CD4-positive, CD25-positive, alpha-beta regulatory T cell (primary cell): ENCODE results near the gene FAT4. TPM values are rescaled to one million over a fixed set of nuclear protein-coding genes. Genes with fewer than 3 reads are reported as not detected.
A peak's percentile ranks its signal among the peaks of the same experiment; 100 is the strongest.

Experiments used
- ATAC-seq, 2 donors: fragments of 150-1000 bp; cut with Tn5 transposase; one replicate each; pipeline ENCODE4 v1.10.0; 2021; ENCODE audit warnings: low read depth in 2 of 2, moderate number of reproducible peaks in 2 of 2, moderate library complexity in 1 of 2
- DNase-seq, 3 donors: peaks; one replicate each; pipeline versions ENCODE4 v3.0.0 to v3.0.0-alpha.2; 2012 to 2022; ENCODE audit warnings: mixed read lengths in 1 of 3
- H3K27ac ChIP-seq: one replicate; pipeline ENCODE4 v1.7.0; 2013; ENCODE audit warnings: mild to moderate bottlenecking, low read length; ENCODE audit not compliant: insufficient read depth, poor library complexity, severe bottlenecking
- H3K27me3 ChIP-seq: one replicate; pipeline ENCODE4 v1.7.0; 2013; ENCODE audit warnings: low read length; ENCODE audit not compliant: control insufficient read depth, insufficient read depth
- H3K36me3 ChIP-seq: one replicate; pipeline ENCODE4 v1.7.0; 2013; ENCODE audit warnings: mild to moderate bottlenecking, low read length, moderate library complexity; ENCODE audit not compliant: control insufficient read depth, insufficient read depth
- H3K4me1 ChIP-seq: 2 replicates; pipeline ENCODE4 v1.7.0; 2013; ENCODE audit warnings: mild to moderate bottlenecking, low read length; ENCODE audit not compliant: insufficient read depth, control insufficient read depth, poor library complexity, severe bottlenecking
- H3K4me3 ChIP-seq: one replicate; pipeline ENCODE4 v1.7.0; 2013; ENCODE audit warnings: low read depth, mild to moderate bottlenecking, low read length, moderate library complexity
- H3K9me3 ChIP-seq, 2 experiments: 1 replicate in 1 of 2; 2 replicates in 1 of 2; pipeline ENCODE4 v1.7.0; 2013; ENCODE audit warnings: low read length in 2 of 2, mild to moderate bottlenecking in 1 of 2, moderate library complexity in 1 of 2; ENCODE audit not compliant: control insufficient read depth in 2 of 2
- H3K27ac Mint-ChIP-seq, 3 donors: one replicate each; pipeline ENCODE4 v1.8.0; 2020 to 2022; ENCODE audit warnings: mild to moderate bottlenecking in 3 of 3, mixed read lengths in 3 of 3, moderate library complexity in 2 of 3
- H3K27me3 Mint-ChIP-seq: one replicate; pipeline ENCODE4 v1.8.0; 2022; ENCODE audit warnings: mild to moderate bottlenecking, mixed read lengths
- H3K36me3 Mint-ChIP-seq: one replicate; pipeline ENCODE4 v1.8.0; 2020; ENCODE audit warnings: mixed read lengths
- H3K4me1 Mint-ChIP-seq, 4 donors: one replicate each; pipeline ENCODE4 v1.8.0; 2020 to 2022; ENCODE audit warnings: mixed read lengths in 4 of 4, mild to moderate bottlenecking in 1 of 4
- H3K4me3 Mint-ChIP-seq, 4 donors: one replicate each; pipeline ENCODE4 v1.8.0; 2020 to 2022; ENCODE audit warnings: mild to moderate bottlenecking in 4 of 4, mixed read lengths in 4 of 4, moderate library complexity in 3 of 4
- H3K9me3 Mint-ChIP-seq, 7 donors: one replicate each; pipeline ENCODE4 v1.8.0; 2020 to 2022; ENCODE audit warnings: mixed read lengths in 7 of 7, mild to moderate bottlenecking in 3 of 7, moderate library complexity in 2 of 7
- polyA plus RNA-seq, 4 donors: library from polyadenylated mRNA; unstranded; fragments of 300-500 nt; fragmentation: Illumina TruSeq; gene quantifications; one replicate each; pipeline ENCODE4 v1.2.3, GENCODE V29; 2021
- total RNA-seq: library from RNA; stranded (reverse); gene quantifications from one replicate; pipeline ENCODE4 v1.2.3, GENCODE V29; 2022

FAT4 gene
- total and polyA plus RNA-seq, 5 donors from 2014 or later = 0.02 TPM; not detected in 4

- Histone ChIP-seq H3K27me3 (peaks cover 14% of the 10 kb centered on the region), H3K27ac (no peak overlapping the region), H3K9me3 (no peaks in the 10 kb centered on the region), H3K36me3 (no peaks in the 10 kb centered on the region), H3K4me1 (peaks cover 21% of the 10 kb centered on the region), H3K4me3 (no peak overlapping the region)
- DNase-seq (no peak), ATAC-seq (no peak)
- Mint-ChIP-seq H3K9me3 (peaks cover 0 to 11% (median 0%) of the 10 kb centered on the region in 7 donors), H3K36me3 (no peaks in the 10 kb centered on the region), H3K4me1 (peaks cover 0 to 24% (median 6%) of the 10 kb centered on the region in 4 donors), H3K27me3 (peaks cover 40% of the 10 kb centered on the region), H3K27ac (no peak overlapping the region), H3K4me3 (peak overlapping the region in 1 of 4 donors; percentile 53)
Measured at GRCh38 chr4:125311503-125311902, 3.3 kb upstream of the FAT4 start.

- H3K27me3 Mint-ChIP-seq = peaks cover 57% of the 10 kb centered on the region
- peaks cover 0 to 7% (median 0%) of the 10 kb centered on the region in 7 donors for H3K9me3 Mint-ChIP-seq
- ATAC-seq (no peak), DNase-seq (peak in 1 of 3 donors; percentile 61)
- no peak overlapping the region for H3K27ac Mint-ChIP-seq
- Histone ChIP-seq H3K4me3 (no peak overlapping the region), H3K27me3 (peaks cover 16% of the 10 kb centered on the region), H3K36me3 (no peaks in the 10 kb centered on the region), H3K9me3 (peaks cover 0 to 3% of the 10 kb centered on the region in 2 experiments), H3K27ac (no peak overlapping the region), H3K4me1 (peaks cover 29% of the 10 kb centered on the region)
- H3K36me3 Mint-ChIP-seq = no peaks in the 10 kb centered on the region
- H3K4me1 Mint-ChIP-seq = peaks cover 0 to 35% (median 7%) of the 10 kb centered on the region in 4 donors
- H3K4me3 Mint-ChIP-seq = no peak overlapping the region
Measured at GRCh38 chr4:125313497-125313896, 1.3 kb upstream of the FAT4 start.

- Mint-ChIP-seq H3K27ac (no peak overlapping the region), H3K4me3 (peak overlapping the region; percentile 63 to 86 (median 78)), H3K27me3 (peaks cover 57% of the 10 kb centered on the region), H3K4me1 (peaks cover 0 to 35% (median 7%) of the 10 kb centered on the region in 4 donors), H3K36me3 (no peaks in the 10 kb centered on the region), H3K9me3 (peaks cover 0 to 7% (median 0%) of the 10 kb centered on the region in 7 donors)
- ATAC-seq = no peak
- Histone ChIP-seq H3K27ac (no peak overlapping the region), H3K9me3 (peaks cover 0 to 3% of the 10 kb centered on the region in 2 experiments), H3K4me1 (peaks cover 29% of the 10 kb centered on the region), H3K27me3 (peaks cover 16% of the 10 kb centered on the region), H3K4me3 (no peak overlapping the region), H3K36me3 (no peaks in the 10 kb centered on the region)
- DNase-seq = no peak
Measured at GRCh38 chr4:125313989-125314667, 627 bp upstream of the FAT4 start.

DNA sequence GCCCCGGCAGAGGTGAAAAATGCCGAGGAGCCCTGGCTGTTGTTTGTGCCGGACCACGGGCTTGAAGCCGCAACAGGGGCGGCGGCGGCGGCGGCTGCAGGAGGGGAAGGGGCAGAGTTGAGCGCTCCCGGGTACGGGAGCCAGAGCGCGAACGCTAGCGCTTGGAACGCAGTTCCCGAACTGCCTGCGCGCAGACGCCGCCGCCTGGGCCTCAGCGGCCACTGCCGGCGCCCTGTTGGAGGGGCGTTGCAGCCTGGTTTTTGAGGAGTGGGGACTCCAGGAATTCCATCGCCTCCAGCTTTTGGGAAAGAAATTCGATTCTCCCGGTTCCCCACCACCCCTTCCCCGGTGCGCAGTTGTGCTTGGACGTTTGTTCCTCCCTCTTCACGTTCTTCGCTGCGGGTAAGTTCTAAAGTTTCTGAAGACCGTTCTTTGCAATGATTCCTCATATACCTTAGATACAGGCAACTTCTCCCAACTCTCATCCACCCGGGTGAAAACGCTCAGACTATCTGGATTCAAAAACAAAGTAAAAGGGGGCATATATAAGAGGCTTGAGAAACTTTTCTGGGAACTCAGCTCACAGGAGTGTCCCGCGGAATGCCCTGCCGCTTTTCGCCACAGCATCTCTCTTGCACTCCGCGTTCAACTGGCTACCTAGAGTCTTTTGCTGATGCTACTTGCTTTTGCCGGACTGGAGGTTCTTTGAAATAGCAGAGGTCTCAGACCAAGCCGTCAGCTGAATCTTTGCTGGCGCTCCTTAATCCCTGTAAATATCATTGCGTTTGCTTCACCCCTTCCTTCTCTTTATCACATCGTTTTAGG is 1.0 kb downstream of the FAT4 start:
- peaks cover 57% of the 10 kb centered on the region for H3K27me3 Mint-ChIP-seq
- H3K27ac ChIP-seq = no peak overlapping the region
- H3K27ac Mint-ChIP-seq = no peak overlapping the region
- peaks cover 29% of the 10 kb centered on the region for H3K4me1 ChIP-seq
- peaks cover 16% of the 10 kb centered on the region for H3K27me3 ChIP-seq
- no peak overlapping the region for H3K4me3 ChIP-seq
- H3K36me3 ChIP-seq = no peaks in the 10 kb centered on the region
- H3K4me1 Mint-ChIP-seq = peaks cover 0 to 35% (median 7%) of the 10 kb centered on the region in 4 donors
- DNase-seq = no peak
- H3K9me3 Mint-ChIP-seq = peaks cover 0 to 7% (median 0%) of the 10 kb centered on the region in 7 donors
- peaks cover 0 to 3% of the 10 kb centered on the region in 2 experiments for H3K9me3 ChIP-seq
- peak overlapping the region; percentile 63 to 86 (median 78) for H3K4me3 Mint-ChIP-seq
- no peak for ATAC-seq
- H3K36me3 Mint-ChIP-seq = no peaks in the 10 kb centered on the region

GRCh38 chr4:125316401-125316790 is 1.6 kb downstream of the FAT4 start:
- Histone ChIP-seq H3K36me3 (no peaks in the 10 kb centered on the region), H3K27ac (no peak overlapping the region), H3K4me1 (peaks cover 29% of the 10 kb centered on the region), H3K27me3 (peaks cover 16% of the 10 kb centered on the region), H3K4me3 (no peak overlapping the region), H3K9me3 (peaks cover 0 to 3% of the 10 kb centered on the region in 2 experiments)
- Mint-ChIP-seq H3K27me3 (peaks cover 57% of the 10 kb centered on the region), H3K4me3 (peak overlapping the region in 3 of 4 donors; percentile 62 to 78 (median 66)), H3K4me1 (peaks cover 0 to 35% (median 7%) of the 10 kb centered on the region in 4 donors), H3K9me3 (peaks cover 0 to 7% (median 0%) of the 10 kb centered on the region in 7 donors), H3K36me3 (no peaks in the 10 kb centered on the region), H3K27ac (peak overlapping the region in 1 of 3 donors; percentile 94)
- no peak for ATAC-seq
- DNase-seq = no peak

- Histone ChIP-seq H3K27me3 (peaks cover 16% of the 10 kb centered on the region), H3K4me1 (peaks cover 29% of the 10 kb centered on the region), H3K4me3 (no peak overlapping the region), H3K9me3 (peaks cover 0 to 3% of the 10 kb centered on the region in 2 experiments), H3K27ac (no peak overlapping the region), H3K36me3 (no peaks in the 10 kb centered on the region)
- ATAC-seq = no peak
- Mint-ChIP-seq H3K4me1 (peaks cover 0 to 35% (median 7%) of the 10 kb centered on the region in 4 donors), H3K27ac (peak overlapping the region in 1 of 3 donors; percentile 94), H3K9me3 (peaks cover 0 to 7% (median 0%) of the 10 kb centered on the region in 7 donors), H3K27me3 (peaks cover 56% of the 10 kb centered on the region), H3K36me3 (no peaks in the 10 kb centered on the region), H3K4me3 (peak overlapping the region in 2 of 4 donors; percentile 52 to 78)
- no peak for DNase-seq
Measured at GRCh38 chr4:125316791-125317524, 2.2 kb downstream of the FAT4 start.

GRCh38 chr4:125317525-125317877 is 2.7 kb downstream of the FAT4 start:
- Mint-ChIP-seq H3K4me1 (peaks cover 0 to 35% (median 7%) of the 10 kb centered on the region in 4 donors), H3K36me3 (no peaks in the 10 kb centered on the region), H3K27me3 (peaks cover 51% of the 10 kb centered on the region), H3K27ac (no peak overlapping the region), H3K9me3 (peaks cover 0 to 7% (median 0%) of the 10 kb centered on the region in 7 donors), H3K4me3 (peak overlapping the region in 2 of 4 donors; percentile 4 to 36)
- Histone ChIP-seq H3K27ac (no peak overlapping the region), H3K4me1 (peaks cover 29% of the 10 kb centered on the region), H3K9me3 (peaks cover 0 to 3% of the 10 kb centered on the region in 2 experiments), H3K27me3 (peaks cover 16% of the 10 kb centered on the region), H3K36me3 (no peaks in the 10 kb centered on the region), H3K4me3 (no peak overlapping the region)
- no peak for DNase-seq
- no peak for ATAC-seq
